Fibroblast of skin of right quadriceps (primary cell): ENCODE data around the gene MRPL28.
"Not testable (repeated sequence)": the region's sequence is repeated elsewhere in the genome, so short reads cannot be mapped to it uniquely, and the experiment has no call there.

ENCODE experiments used
- DNase-seq: peaks from one replicate; pipeline ENCODE4 v3.0.0-alpha.2; 2013

MRPL28 gene

GRCh38 chr16:389352-389751, 19.0 kb upstream of the MRPL28 start:
- DNase-seq, result no peak

GRCh38 chr16:387761-388666, 17.7 kb upstream of the MRPL28 start:
- not testable (repeated sequence) for DNase-seq

- DNase-seq, result no peak
Observed at GRCh38 chr16:386641-387156, 16.4 kb upstream of the MRPL28 start.

GRCh38 chr16:383326-384051, 13.2 kb upstream of the MRPL28 start:
- DNase-seq, result no peak

DNA sequence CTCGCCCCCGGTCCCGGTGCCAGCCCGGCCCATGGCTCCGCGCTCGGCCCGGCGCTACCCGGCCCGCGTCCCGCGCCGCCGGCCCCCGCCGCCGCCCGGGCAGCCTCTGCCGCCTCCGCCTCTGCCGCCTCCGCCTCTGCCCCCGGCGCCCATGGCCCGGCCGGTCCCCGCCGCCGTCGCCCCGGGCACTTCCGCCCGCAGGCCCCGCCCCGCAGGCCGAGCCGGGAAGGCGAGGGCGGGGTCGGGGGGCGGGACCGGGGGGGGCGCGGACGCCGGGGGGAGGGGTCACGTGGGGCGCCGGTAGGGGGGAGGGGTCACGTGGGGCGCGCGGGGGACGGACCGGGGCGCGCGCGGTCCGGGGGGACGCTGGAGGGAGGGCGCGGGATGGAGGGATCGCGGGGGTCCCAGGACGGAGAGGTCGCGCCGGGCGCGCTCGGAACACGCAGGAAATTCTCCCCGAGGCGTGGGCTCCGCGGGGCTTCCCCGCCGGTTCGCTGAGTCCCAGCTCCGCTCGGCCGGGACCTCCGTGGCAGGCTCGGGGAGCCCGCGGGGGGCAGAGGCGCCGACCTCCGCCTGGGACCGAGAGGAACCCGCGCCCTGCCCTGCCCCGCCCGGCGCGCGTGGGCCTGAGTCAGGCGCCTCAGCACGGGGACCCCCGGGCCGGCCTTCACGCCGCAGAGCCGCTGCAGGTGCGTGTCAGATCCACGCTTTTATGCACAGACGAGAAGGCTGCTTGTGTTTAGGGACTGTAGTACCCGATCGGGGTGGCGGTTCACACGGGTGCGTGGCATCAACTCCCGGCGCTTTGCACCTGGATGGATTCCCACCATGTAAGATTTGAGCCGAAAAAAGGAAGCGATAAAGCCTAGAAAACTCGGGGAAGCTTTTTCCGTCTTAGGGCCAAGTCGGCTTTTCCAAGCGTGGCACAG, 11.7 kb upstream of the MRPL28 start, which contains the start of gene PGAP6:
TSS of gene PGAP6 (minus strand) at position 190 of the 929 bp plus-strand sequence. CDS start at position 33, 157 bp downstream.
- DNase-seq, result peak; percentile 54

GRCh38 chr16:381012-381788, 10.9 kb upstream of the MRPL28 start:
- no peak for DNase-seq

- DNase-seq, result no peak
Observed at GRCh38 chr16:380762-381011, 10.3 kb upstream of the MRPL28 start.

DNA sequence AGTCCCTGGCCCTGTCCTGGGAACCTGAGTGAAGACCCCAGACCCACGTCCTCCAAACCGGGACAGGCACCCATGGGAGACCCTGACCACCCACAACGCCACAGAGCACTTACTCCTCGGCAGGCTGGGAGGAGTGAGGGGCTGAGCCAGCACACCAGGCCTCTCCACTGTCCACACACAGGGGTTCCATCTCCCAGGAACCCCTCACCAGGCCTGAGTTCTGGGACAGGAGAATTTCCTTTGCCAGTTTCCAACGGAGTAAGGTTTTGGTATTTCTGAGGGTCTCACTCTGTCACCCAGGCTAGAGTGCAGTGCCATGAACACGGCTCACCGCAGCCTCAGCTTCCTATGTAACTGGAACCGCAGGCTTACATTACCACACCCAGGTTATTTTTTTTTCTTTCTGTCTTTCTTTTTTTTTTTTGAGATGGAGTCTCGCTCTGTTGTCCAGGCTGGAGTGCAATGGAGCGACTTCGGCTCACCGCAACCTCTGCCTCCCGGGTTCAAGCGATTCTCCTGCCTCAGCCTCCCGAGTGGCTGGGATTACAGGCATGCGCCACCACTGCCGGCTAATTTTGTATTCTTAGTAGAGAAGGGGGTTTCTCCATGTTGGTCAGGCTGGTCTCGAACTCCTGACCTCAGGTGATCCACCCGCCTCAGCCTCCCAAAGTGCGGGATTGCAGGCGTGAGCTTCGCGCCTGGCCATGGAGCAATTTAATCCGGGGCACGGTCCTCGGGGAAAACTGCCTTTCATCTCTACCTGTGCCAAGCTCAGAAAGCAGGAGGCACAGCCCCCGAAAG, 9.8 kb upstream of the MRPL28 start:
- no peak for DNase-seq

GRCh38 chr16:379183-379960, 9.0 kb upstream of the MRPL28 start:
- DNase-seq, result no peak

- no peak for DNase-seq
Observed at GRCh38 chr16:378821-379182, 8.5 kb upstream of the MRPL28 start.

DNA sequence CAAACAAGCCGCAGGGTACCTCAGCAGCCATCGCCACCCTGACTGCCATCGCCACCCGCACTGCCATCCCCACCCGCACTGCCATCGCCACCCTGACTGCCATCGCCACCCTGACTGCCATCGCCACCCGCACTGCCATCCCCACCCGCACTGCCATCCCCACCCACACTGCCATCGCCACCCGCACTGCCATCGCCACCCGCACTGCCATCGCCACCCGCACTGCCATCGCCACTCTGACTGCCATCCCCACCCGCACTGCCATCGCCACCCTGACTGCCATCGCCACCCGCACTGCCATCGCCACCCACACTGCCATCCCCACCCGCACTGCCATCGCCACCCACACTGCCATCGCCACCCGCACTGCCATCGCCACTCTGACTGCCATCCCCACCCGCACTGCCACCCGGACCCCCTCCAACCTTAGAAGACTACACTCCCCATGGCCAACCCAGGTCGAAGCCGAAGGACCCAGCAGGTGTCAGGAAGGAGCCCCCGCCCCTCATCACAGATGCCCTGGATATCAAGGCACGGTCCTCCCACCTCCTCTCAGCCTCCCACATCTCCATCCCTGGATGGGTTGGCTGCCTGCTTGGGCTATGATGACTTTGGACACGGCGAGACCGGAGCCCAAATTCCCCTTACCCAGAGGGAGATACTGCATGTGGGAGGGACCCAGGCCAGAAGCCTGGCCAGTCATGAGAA, 7.9 kb upstream of the MRPL28 start:
- DNase-seq, result not testable (repeated sequence)

GRCh38 chr16:377419-377951, 7.1 kb upstream of the MRPL28 start:
- DNase-seq, result no peak

GRCh38 chr16:376817-377418, 6.6 kb upstream of the MRPL28 start:
- no peak for DNase-seq

- DNase-seq, result no peak
Observed at GRCh38 chr16:375927-376816, 5.8 kb upstream of the MRPL28 start.

- no peak for DNase-seq
Observed at GRCh38 chr16:375212-375611, 4.9 kb upstream of the MRPL28 start.

DNA sequence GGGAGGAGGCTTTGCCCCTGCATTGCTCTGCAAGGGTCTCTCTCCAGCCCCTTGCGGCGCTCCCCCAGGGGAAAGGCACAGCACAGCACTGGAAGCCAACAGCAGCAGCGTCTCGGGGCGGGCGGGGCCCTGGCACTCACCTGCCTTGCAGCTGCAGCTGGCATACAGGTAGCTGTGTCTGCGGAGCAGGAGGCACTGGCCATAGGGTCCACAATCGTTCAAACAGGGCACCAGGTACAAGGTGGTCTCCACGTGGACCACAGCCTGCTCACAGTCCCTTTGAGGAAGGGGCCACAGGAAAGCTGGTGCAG, 4.2 kb upstream of the MRPL28 start:
- no peak for DNase-seq

GRCh38 chr16:373848-374615, 3.7 kb upstream of the MRPL28 start:
- no peak for DNase-seq
